WTC11 (cell line): ENCODE data around the gene NPSR1. TPM values are rescaled to one million over a fixed set of nuclear protein-coding genes. Genes with fewer than 3 reads are reported as not detected.

Experiments
- ATAC-seq: fragments of 200-7000 bp; cut with Tn5 transposase; 2 replicates; pipeline ENCODE4 v1.10.0; 2021; ENCODE audit warnings: mild to moderate bottlenecking, moderate library complexity
- CTCF ChIA-PET: fragments of 300-600 bp; sonication (Branson Sonifier 250); formaldehyde crosslinking; loops from one replicate; lab custom pipeline; 2021; ENCODE audit warnings: antibody characterized with exemption; lab: Charles Lee
- POLR2A ChIA-PET: fragments of 350-600 bp; sonication (Branson Sonifier 250); formaldehyde crosslinking; loops from one replicate; lab custom pipeline; 2021; ENCODE audit warnings: antibody characterized with exemption; lab: Charles Lee
- DNase-seq: peaks from one replicate; pipeline ENCODE4 v3.0.0; 2021; ENCODE audit warnings: low spot score
- H3K27ac Mint-ChIP-seq: 2 replicates; pipeline ENCODE4 v1.8.0; 2021; ENCODE audit warnings: mixed read lengths
- H3K27me3 Mint-ChIP-seq: 2 replicates; pipeline ENCODE4 v1.8.0; 2021; ENCODE audit warnings: low read depth, mild to moderate bottlenecking, moderate library complexity, mixed read lengths
- H3K36me3 Mint-ChIP-seq: 2 replicates; pipeline ENCODE4 v1.8.0; 2021; ENCODE audit warnings: mixed read lengths
- H3K4me1 Mint-ChIP-seq: 2 replicates; pipeline ENCODE4 v1.8.0; 2022; ENCODE audit warnings: mixed read lengths
- H3K4me3 Mint-ChIP-seq: 2 replicates; pipeline ENCODE4 v1.8.0; 2021; ENCODE audit warnings: mild to moderate bottlenecking, moderate library complexity, mixed read lengths
- H3K9me3 Mint-ChIP-seq: 2 replicates; pipeline ENCODE4 v1.8.0; 2021; ENCODE audit warnings: mixed read lengths
- ESRRA ChIP-seq: sonication (generic); formaldehyde crosslinking; IDR thresholded peaks from 2 replicates; pipeline ENCODE4 v1.8.1; 2022; ENCODE audit warnings: mild to moderate bottlenecking, missing genetic modification reagents, borderline replicate concordance
- FOXJ3 ChIP-seq: sonication (generic); formaldehyde crosslinking; IDR thresholded peaks from 2 replicates; pipeline ENCODE4 v1.9.0; 2021; ENCODE audit warnings: missing genetic modification reagents, mild to moderate bottlenecking, borderline replicate concordance
- FOXK1 ChIP-seq: sonication (generic); formaldehyde crosslinking; IDR thresholded peaks from 2 replicates; pipeline ENCODE4 v1.8.0; 2022; ENCODE audit warnings: mild to moderate bottlenecking, moderate library complexity, missing genetic modification reagents
- GABPB1 ChIP-seq: sonication (generic); formaldehyde crosslinking; IDR thresholded peaks from 2 replicates; pipeline ENCODE4 v1.8.1; 2023; ENCODE audit warnings: mild to moderate bottlenecking, missing genetic modification reagents
- GRHL2 ChIP-seq: fragments of 250-450 bp; sonication (Bioruptor Pico); IDR thresholded peaks from 2 replicates; pipeline ENCODE4 v1.8.0; 2022; ENCODE audit warnings: mild to moderate bottlenecking, moderate library complexity; ENCODE audit not compliant: insufficient replicate concordance, severe bottlenecking
- JAZF1 ChIP-seq: fragments of 250-450 bp; sonication (Bioruptor Pico); IDR thresholded peaks from 2 replicates; pipeline ENCODE4 v1.9.0; 2021; ENCODE audit warnings: moderate library complexity, mild to moderate bottlenecking, inconsistent platforms
- MYBL2 ChIP-seq: sonication (generic); formaldehyde crosslinking; IDR thresholded peaks from 2 replicates; pipeline ENCODE4 v1.8.1; 2023; ENCODE audit warnings: mild to moderate bottlenecking, moderate library complexity, missing genetic modification reagents
- NFYB ChIP-seq: sonication (generic); formaldehyde crosslinking; conservative IDR thresholded peaks from 2 replicates; pipeline ENCODE4 v1.8.0; 2022; ENCODE audit warnings: low read depth, missing genetic modification reagents
- NR1H2 ChIP-seq: sonication (generic); formaldehyde crosslinking; IDR thresholded peaks from 2 replicates; pipeline ENCODE4 v1.9.0; 2021; ENCODE audit warnings: mild to moderate bottlenecking, moderate library complexity, missing genetic modification reagents
- PRRX2 ChIP-seq: fragments of 250-450 bp; sonication (Bioruptor Pico); IDR thresholded peaks from 2 replicates; pipeline ENCODE4 v1.8.0; 2021; ENCODE audit warnings: mild to moderate bottlenecking
- RORB ChIP-seq: fragments of 250-450 bp; sonication (Bioruptor Pico); IDR thresholded peaks from 2 replicates; pipeline ENCODE4 v1.9.0; 2021; ENCODE audit warnings: mild to moderate bottlenecking
- STAT6 ChIP-seq: sonication (generic); formaldehyde crosslinking; conservative IDR thresholded peaks from 2 replicates; pipeline ENCODE4 v1.8.1; 2023; ENCODE audit warnings: mild to moderate bottlenecking, low read depth, missing genetic modification reagents, moderate library complexity
- TEAD1 ChIP-seq: sonication (generic); formaldehyde crosslinking; IDR thresholded peaks from 2 replicates; pipeline ENCODE4 v1.8.0; 2022; ENCODE audit warnings: mild to moderate bottlenecking, missing genetic modification reagents
- ZMAT4 ChIP-seq: fragments of 250-450 bp; sonication (Bioruptor Pico); IDR thresholded peaks from 2 replicates; pipeline ENCODE4 v1.9.0; 2021; ENCODE audit warnings: mild to moderate bottlenecking
- total RNA-seq: library from RNA; stranded (reverse); gene quantifications from 3 replicates; pipeline ENCODE4 v1.2.3, GENCODE V29; 2021
- TF ChIP-seq, protein P1 (sequence below): sonication (generic); formaldehyde crosslinking; IDR thresholded peaks from 2 replicates; pipeline ENCODE4 v1.8.0; 2023; ENCODE audit warnings: mild to moderate bottlenecking, missing genetic modification reagents
- TF ChIP-seq, protein P2 (sequence below): sonication (generic); formaldehyde crosslinking; IDR thresholded peaks from 2 replicates; pipeline ENCODE4 v1.8.1; 2022; ENCODE audit warnings: low read depth, mild to moderate bottlenecking, moderate library complexity, missing genetic modification reagents, borderline replicate concordance
- TF ChIP-seq, protein P3 (sequence below): sonication (generic); formaldehyde crosslinking; IDR thresholded peaks from 2 replicates; pipeline ENCODE4 v1.8.1; 2022; ENCODE audit warnings: mild to moderate bottlenecking, moderate library complexity, missing genetic modification reagents
- TF ChIP-seq, protein P4 (sequence below): fragments of 250-450 bp; sonication (Bioruptor Pico); conservative IDR thresholded peaks from 2 replicates; pipeline ENCODE4 v1.9.0; 2021; ENCODE audit warnings: mild to moderate bottlenecking
- TF ChIP-seq, protein P5 (sequence below): sonication (generic); formaldehyde crosslinking; IDR thresholded peaks from 2 replicates; pipeline ENCODE4 v1.8.0; 2023; ENCODE audit warnings: missing genetic modification reagents, mild to moderate bottlenecking, borderline replicate concordance

NPSR1 gene
- total RNA-seq, 1 experiment from 2014 or later, result not detected

- TF ChIP-seq, protein P1, sequence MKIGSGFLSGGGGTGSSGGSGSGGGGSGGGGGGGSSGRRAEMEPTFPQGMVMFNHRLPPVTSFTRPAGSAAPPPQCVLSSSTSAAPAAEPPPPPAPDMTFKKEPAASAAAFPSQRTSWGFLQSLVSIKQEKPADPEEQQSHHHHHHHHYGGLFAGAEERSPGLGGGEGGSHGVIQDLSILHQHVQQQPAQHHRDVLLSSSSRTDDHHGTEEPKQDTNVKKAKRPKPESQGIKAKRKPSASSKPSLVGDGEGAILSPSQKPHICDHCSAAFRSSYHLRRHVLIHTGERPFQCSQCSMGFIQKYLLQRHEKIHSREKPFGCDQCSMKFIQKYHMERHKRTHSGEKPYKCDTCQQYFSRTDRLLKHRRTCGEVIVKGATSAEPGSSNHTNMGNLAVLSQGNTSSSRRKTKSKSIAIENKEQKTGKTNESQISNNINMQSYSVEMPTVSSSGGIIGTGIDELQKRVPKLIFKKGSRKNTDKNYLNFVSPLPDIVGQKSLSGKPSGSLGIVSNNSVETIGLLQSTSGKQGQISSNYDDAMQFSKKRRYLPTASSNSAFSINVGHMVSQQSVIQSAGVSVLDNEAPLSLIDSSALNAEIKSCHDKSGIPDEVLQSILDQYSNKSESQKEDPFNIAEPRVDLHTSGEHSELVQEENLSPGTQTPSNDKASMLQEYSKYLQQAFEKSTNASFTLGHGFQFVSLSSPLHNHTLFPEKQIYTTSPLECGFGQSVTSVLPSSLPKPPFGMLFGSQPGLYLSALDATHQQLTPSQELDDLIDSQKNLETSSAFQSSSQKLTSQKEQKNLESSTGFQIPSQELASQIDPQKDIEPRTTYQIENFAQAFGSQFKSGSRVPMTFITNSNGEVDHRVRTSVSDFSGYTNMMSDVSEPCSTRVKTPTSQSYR (CRISPR knock-in tag), result no peak
- TF ChIP-seq, protein P2, sequence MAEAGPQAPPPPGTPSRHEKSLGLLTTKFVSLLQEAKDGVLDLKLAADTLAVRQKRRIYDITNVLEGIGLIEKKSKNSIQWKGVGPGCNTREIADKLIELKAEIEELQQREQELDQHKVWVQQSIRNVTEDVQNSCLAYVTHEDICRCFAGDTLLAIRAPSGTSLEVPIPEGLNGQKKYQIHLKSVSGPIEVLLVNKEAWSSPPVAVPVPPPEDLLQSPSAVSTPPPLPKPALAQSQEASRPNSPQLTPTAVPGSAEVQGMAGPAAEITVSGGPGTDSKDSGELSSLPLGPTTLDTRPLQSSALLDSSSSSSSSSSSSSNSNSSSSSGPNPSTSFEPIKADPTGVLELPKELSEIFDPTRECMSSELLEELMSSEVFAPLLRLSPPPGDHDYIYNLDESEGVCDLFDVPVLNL (CRISPR knock-in tag), result no peak
Observed at GRCh38 chr7:34662058-34662708, 4.2 kb downstream of the NPSR1 start (continued).

GRCh38 chr7:34664755-34665154 is 6.7 kb downstream of the NPSR1 start:
- Mint-ChIP-seq H3K27me3 (peaks cover 69% of the 10 kb centered on the region), H3K9me3 (peaks cover 6% of the 10 kb centered on the region; the same call in 1 of the 2 replicates), H3K4me3 (no peak overlapping the region), H3K4me1 (peaks cover 32% of the 10 kb centered on the region), H3K36me3 (no peaks in the 10 kb centered on the region), H3K27ac (no peak overlapping the region)
- ChIA-PET CTCF (interaction anchor here (0.7 kb wide), 1 partner anchor 931 kb away, joined by 4 read pairs; no protein-coding TSS in a partner anchor), POLR2A (no interaction called here)
- no peak for DNase-seq
- no peak for ATAC-seq
- TF ChIP-seq, protein P3, sequence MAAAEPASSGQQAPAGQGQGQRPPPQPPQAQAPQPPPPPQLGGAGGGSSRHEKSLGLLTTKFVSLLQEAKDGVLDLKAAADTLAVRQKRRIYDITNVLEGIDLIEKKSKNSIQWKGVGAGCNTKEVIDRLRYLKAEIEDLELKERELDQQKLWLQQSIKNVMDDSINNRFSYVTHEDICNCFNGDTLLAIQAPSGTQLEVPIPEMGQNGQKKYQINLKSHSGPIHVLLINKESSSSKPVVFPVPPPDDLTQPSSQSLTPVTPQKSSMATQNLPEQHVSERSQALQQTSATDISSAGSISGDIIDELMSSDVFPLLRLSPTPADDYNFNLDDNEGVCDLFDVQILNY (CRISPR knock-in tag), result no peak
- no peak for TF ChIP-seq NR1H2 (CRISPR knock-in tag)
- TF ChIP-seq, protein P4, sequence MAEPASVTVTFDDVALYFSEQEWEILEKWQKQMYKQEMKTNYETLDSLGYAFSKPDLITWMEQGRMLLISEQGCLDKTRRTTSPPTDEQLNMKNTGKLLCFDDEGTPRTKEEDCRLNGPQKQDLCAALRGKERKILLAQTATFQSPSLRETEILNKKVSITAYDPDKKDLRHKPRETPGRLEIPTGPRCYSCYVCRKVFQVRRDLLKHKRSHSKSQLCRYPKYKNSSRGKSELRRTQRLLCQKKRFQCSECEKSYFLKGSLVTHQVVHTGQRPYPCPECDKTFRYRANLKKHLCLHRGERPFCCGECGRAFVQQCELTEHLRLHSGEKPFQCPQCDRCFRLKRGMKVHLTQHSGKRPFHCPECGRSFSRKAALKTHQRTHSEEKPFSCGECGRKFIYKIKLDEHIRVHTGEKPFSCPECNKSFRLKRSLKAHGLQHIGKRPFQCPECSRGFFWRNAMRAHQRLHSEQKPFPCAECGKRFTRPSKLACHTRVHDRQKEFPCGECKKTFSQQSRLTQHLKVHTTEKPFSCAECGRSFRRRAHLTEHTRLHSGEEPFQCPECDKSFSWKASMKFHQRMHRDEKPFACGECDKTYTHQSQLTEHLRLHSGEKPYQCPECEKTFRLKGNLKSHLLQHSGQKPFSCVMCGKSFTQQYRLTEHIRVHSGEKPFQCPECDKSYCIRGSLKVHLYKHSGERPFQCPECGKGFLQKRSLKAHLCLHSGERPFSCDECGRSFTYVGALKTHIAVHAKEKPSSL (CRISPR knock-in tag), result no peak
- TF ChIP-seq, protein P5, sequence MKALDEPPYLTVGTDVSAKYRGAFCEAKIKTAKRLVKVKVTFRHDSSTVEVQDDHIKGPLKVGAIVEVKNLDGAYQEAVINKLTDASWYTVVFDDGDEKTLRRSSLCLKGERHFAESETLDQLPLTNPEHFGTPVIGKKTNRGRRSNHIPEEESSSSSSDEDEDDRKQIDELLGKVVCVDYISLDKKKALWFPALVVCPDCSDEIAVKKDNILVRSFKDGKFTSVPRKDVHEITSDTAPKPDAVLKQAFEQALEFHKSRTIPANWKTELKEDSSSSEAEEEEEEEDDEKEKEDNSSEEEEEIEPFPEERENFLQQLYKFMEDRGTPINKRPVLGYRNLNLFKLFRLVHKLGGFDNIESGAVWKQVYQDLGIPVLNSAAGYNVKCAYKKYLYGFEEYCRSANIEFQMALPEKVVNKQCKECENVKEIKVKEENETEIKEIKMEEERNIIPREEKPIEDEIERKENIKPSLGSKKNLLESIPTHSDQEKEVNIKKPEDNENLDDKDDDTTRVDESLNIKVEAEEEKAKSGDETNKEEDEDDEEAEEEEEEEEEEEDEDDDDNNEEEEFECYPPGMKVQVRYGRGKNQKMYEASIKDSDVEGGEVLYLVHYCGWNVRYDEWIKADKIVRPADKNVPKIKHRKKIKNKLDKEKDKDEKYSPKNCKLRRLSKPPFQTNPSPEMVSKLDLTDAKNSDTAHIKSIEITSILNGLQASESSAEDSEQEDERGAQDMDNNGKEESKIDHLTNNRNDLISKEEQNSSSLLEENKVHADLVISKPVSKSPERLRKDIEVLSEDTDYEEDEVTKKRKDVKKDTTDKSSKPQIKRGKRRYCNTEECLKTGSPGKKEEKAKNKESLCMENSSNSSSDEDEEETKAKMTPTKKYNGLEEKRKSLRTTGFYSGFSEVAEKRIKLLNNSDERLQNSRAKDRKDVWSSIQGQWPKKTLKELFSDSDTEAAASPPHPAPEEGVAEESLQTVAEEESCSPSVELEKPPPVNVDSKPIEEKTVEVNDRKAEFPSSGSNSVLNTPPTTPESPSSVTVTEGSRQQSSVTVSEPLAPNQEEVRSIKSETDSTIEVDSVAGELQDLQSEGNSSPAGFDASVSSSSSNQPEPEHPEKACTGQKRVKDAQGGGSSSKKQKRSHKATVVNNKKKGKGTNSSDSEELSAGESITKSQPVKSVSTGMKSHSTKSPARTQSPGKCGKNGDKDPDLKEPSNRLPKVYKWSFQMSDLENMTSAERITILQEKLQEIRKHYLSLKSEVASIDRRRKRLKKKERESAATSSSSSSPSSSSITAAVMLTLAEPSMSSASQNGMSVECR, result no peak
- no peak for TF ChIP-seq GABPB1 (CRISPR knock-in tag)
- no peak for TF ChIP-seq NFYB (CRISPR knock-in tag)
- no peak for TF ChIP-seq RORB (CRISPR knock-in tag)
- no peak for TF ChIP-seq STAT6 (CRISPR knock-in tag)
- no peak for TF ChIP-seq ZMAT4 (CRISPR knock-in tag)
- TF ChIP-seq PRRX2 (CRISPR knock-in tag), result no peak
- TF ChIP-seq GRHL2, result no peak
- no peak for TF ChIP-seq FOXJ3 (CRISPR knock-in tag)
- no peak for TF ChIP-seq MYBL2 (CRISPR knock-in tag)
- no peak for TF ChIP-seq TEAD1 (CRISPR knock-in tag)
- TF ChIP-seq FOXK1 (CRISPR knock-in tag), result no peak
- no peak for TF ChIP-seq ESRRA (CRISPR knock-in tag)
- TF ChIP-seq JAZF1, result no peak
